Bronchial epithelial cell (primary cell): ENCODE results near the gene SCP2. TPM values are rescaled to one million over a fixed set of nuclear protein-coding genes. Genes with fewer than 3 reads are reported as not detected.

Experiments used
- DNase-seq: peaks from one replicate; pipeline ENCODE4 v3.0.0-alpha.2; 2010; ENCODE audit warnings: low read depth
- FAIRE-seq: peaks from 2 replicates; lab custom pipeline; 2011; peaks lifted over from hg19 to GRCh38; lab: Jason Lieb, UNC
- H3K27me3 ChIP-seq: 2 replicates; pipeline ENCODE4 v1.5.1; 2011; ENCODE audit warnings: low read length; ENCODE audit not compliant: control insufficient read depth, insufficient read depth
- H3K36me3 ChIP-seq: 2 replicates; pipeline ENCODE4 v1.5.1; 2011; ENCODE audit warnings: low read length; ENCODE audit not compliant: control insufficient read depth, insufficient read depth
- H3K4me3 ChIP-seq: 2 replicates; pipeline ENCODE4 v1.5.1; 2011; ENCODE audit warnings: mild to moderate bottlenecking, low read depth, low read length, control low read depth
- total RNA-seq: library from RNA; depleted of rRNA; stranded (reverse); fragments of >200 nt; gene quantifications from 2 replicates; pipeline ENCODE4 v1.2.1, GENCODE V29; 2014
- TF ChIP-seq, protein P1 (sequence below): IDR thresholded peaks from 2 replicates; pipeline ENCODE4 v1.5.1; 2011; ENCODE audit warnings: mild to moderate bottlenecking, moderate library complexity, low read length, control low read depth, inconsistent platforms; ENCODE audit not compliant: insufficient read depth, severe bottlenecking

Gene SCP2
- total RNA-seq, 1 donor from 2014 or later: 65.8 TPM

DNA sequence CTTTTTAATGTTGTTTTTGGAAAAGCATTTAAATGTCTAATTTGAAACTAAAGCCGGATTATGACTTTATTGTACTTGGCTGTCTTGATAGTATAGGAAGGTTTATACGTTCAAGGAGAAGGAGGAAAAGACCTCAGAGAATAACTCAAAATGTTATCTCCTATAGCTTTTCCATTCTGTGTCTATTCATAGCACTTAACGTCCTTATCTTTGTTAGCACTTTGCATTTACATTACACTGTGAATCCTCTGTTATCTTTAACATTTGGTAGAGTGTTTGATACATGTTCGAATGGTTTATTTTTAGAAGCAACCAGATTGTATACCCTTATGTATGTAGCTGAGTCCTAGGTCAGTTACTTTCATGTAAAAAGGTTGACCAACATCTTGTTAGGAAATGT lies 84.1 kb downstream of the SCP2 start:
- H3K27me3 ChIP-seq: no peaks in the 10 kb centered on the region
- FAIRE-seq: no peak
- DNase-seq: no peak
- TF ChIP-seq, protein P1, sequence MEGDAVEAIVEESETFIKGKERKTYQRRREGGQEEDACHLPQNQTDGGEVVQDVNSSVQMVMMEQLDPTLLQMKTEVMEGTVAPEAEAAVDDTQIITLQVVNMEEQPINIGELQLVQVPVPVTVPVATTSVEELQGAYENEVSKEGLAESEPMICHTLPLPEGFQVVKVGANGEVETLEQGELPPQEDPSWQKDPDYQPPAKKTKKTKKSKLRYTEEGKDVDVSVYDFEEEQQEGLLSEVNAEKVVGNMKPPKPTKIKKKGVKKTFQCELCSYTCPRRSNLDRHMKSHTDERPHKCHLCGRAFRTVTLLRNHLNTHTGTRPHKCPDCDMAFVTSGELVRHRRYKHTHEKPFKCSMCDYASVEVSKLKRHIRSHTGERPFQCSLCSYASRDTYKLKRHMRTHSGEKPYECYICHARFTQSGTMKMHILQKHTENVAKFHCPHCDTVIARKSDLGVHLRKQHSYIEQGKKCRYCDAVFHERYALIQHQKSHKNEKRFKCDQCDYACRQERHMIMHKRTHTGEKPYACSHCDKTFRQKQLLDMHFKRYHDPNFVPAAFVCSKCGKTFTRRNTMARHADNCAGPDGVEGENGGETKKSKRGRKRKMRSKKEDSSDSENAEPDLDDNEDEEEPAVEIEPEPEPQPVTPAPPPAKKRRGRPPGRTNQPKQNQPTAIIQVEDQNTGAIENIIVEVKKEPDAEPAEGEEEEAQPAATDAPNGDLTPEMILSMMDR: no peak
- no peaks in the 10 kb centered on the region for H3K36me3 ChIP-seq
- no peak overlapping the region for H3K4me3 ChIP-seq

DNA sequence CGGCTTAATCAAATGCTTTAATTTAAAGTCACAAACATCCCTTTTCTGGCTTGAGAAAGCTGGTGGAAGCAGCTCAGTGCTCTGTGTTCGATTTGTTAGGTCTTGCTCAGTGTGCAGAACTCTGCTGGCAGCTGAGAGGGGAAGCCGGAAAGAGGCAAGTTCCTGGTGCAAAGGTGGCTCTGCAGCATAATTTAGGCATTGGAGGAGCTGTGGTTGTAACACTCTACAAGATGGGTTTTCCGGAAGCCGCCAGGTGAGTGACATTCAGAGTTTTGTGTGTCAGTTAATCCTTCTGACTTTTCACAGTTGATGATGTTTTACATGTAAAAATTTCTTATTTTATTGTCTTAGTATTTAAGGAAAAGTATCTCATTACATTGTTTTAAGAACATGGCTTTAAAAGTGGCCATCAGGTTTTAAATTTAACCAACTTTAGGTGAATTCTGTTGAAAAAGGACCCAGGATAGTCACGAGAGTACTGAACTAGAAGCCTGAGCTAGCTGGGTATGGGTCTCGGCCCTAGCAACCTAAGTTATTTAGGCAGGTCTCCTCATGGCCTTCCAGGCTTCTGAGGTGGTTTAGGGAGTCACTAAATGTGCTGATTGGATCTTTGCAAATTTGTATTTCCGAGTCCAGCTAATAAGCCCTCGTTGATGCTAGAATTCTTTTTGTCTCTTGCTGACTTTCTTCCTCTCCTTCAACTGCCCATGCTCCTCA lies 87.9 kb downstream of the SCP2 start:
- Histone ChIP-seq H3K4me3 (peak overlapping the region; percentile 49), H3K27me3 (no peaks in the 10 kb centered on the region), H3K36me3 (no peaks in the 10 kb centered on the region)
- FAIRE-seq: no peak
- TF ChIP-seq, protein P1: no peak
- DNase-seq: peak; percentile 87

DNA sequence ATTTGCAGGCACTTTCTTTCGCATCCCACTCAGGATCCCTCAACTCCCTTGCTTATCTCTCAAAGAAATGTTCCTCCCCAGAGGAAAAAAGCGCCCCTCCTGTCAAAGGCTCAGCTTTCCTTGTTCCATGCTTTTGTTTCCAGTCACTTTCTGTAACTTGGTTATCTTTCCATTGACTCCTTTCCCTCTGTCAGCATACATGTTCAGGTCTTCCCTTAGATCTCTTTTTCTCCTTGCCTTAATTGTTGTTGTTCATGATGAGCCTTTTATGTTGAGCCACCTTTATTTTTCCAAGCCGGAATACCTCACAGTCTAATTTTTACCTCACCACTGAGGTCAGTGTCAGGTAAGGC lies 88.4 kb downstream of the SCP2 start:
- Histone ChIP-seq H3K4me3 (peak overlapping the region; percentile 49), H3K27me3 (no peaks in the 10 kb centered on the region)
- FAIRE-seq: no peak

DNA sequence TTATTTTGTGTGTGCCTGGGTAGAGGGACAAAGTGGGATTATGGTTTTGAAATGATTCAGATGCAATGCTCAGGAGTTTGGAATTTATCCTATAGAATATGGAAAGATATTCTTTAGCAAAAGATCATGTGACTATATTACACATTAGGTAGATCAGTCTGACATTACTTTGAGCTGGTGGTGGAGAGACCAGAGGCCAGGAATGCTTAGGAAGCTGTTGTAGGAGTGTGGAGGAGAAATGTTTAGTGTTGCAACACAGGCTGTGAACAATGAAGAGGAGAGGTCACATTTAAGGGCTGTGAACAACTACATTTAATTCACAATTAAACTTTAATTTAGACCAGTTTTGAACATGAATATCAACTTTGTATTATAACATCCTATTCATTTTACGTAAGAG lies 89.6 kb downstream of the SCP2 start:
- H3K36me3 ChIP-seq: no peaks in the 10 kb centered on the region
- DNase-seq (peak; percentile 58), FAIRE-seq (no peak)
- H3K27me3 ChIP-seq: no peaks in the 10 kb centered on the region
- no peak overlapping the region for H3K4me3 ChIP-seq
- TF ChIP-seq, protein P1: no peak

More for the DNA sequence above, 88.4 kb downstream of the SCP2 start:
- no peaks in the 10 kb centered on the region for H3K36me3 ChIP-seq
- no peak for DNase-seq
- TF ChIP-seq, protein P1: no peak

DNA sequence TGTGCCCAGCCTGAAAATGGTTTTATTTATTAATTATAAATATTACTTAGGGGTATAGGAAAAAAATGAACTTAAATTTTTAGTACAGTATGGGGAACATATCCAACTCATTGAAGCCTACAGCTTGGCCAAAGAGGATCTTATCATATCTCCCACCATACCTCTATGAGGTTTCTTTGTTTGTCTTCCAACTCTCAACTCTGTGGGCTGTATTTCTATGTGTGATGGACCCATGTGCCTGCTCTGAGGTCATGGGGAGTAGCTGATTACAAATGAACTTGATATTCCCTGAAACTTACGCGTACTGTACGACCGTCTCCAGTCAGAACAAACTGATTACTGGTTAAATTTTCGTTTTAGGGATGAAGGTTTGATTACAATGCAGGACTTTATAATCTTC lies 93.5 kb downstream of the SCP2 start:
- FAIRE-seq (no peak), DNase-seq (no peak)
- Histone ChIP-seq H3K27me3 (no peaks in the 10 kb centered on the region), H3K4me3 (no peak overlapping the region), H3K36me3 (no peaks in the 10 kb centered on the region)
- TF ChIP-seq, protein P1: no peak

DNA sequence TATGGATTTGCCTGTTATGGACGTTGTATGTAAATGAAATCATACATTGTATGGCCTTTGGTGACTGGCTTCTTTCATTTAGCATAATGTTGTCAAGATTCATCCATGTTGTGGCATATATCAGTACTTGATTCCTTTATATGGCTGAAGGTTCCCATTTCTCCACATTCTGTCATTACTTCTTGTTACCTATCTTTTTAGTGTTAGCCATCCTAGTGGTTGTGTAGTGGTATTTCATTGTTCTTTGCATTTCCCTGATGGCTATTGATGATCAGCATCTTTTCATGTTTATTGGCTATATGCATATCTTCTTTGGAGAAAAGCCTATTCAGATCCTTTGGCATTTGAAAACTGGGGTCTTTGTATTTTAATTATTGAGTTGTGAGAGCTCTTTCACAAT lies 95.1 kb downstream of the SCP2 start:
- TF ChIP-seq, protein P1: no peak
- Histone ChIP-seq H3K4me3 (no peak overlapping the region), H3K27me3 (no peaks in the 10 kb centered on the region), H3K36me3 (no peaks in the 10 kb centered on the region)
- FAIRE-seq (no peak), DNase-seq (no peak)
